GM13976 (cell line): Measurements from ENCODE around the gene PILRB.
"Not testable (repeated sequence)": the region's sequence is repeated elsewhere in the genome, so short reads cannot be mapped to it uniquely, and the experiment has no call there.

Source experiments
- DNase-seq: peaks from one replicate; pipeline ENCODE4 v3.0.0; 2012; ENCODE audit warnings: low spot score
- CTCF ChIP-seq: IDR thresholded peaks from 2 replicates; pipeline ENCODE4 v1.5.1; 2012; ENCODE audit warnings: borderline replicate concordance, mild to moderate bottlenecking; ENCODE audit not compliant: insufficient read depth; ENCODE audit errors: extremely low read depth, missing control alignments, control extremely low read depth
- in situ Hi-C: fragments of 300-500 bp; cut with MboI; formaldehyde crosslinking; loops from one replicate; pipeline ENCODE4 v1.12.0; 2022; ENCODE audit warnings: low sequenced_read_pairs, mixed read lengths, inconsistent platforms; ENCODE audit not compliant: unreplicated experiment

PILRB gene

GRCh38 chr7:100373261-100373831 is 15.4 kb downstream of the PILRB start, which contains the start of gene PILRA:
TSS of gene PILRA (plus strand) at chr7:100373487. CDS start at chr7:100373657, 170 bp downstream.
- TF ChIP-seq CTCF, result no peak
- DNase-seq, result no peak
- in situ Hi-C loops, result no loop called here

GRCh38 chr7:100373870-100374598 is 16.1 kb downstream of the PILRB start:
- in situ Hi-C loops, DNase-seq: not testable (repeated sequence)
- TF ChIP-seq CTCF, result peak; percentile 18

GRCh38 chr7:100374601-100375000 is 16.7 kb downstream of the PILRB start:
- no peak for TF ChIP-seq CTCF
- in situ Hi-C loops, result no loop called here
- DNase-seq, result no peak

- no peak for DNase-seq
- in situ Hi-C loops, result no loop called here
- TF ChIP-seq CTCF, result no peak
Measured at GRCh38 chr7:100376066-100376465, 18.1 kb downstream of the PILRB start.

GRCh38 chr7:100378114-100378755 is 20.3 kb downstream of the PILRB start:
- in situ Hi-C loops, result no loop called here
- TF ChIP-seq CTCF, result no peak
- DNase-seq, result no peak

- in situ Hi-C loops, result no loop called here
- no peak for TF ChIP-seq CTCF
- no peak for DNase-seq
Measured at GRCh38 chr7:100380196-100380595, 22.3 kb downstream of the PILRB start.

- DNase-seq, in situ Hi-C loops: not testable (repeated sequence)
Measured at GRCh38 chr7:100381531-100382233, 23.8 kb downstream of the PILRB start.

GRCh38 chr7:100382234-100382853 is 24.4 kb downstream of the PILRB start:
- in situ Hi-C loops, DNase-seq: not testable (repeated sequence)
